ENCODE data around the gene CCL17. TPM values are rescaled to one million over a fixed set of nuclear protein-coding genes. Genes with fewer than 3 reads are reported as not detected.

CCL17 gene
- not detected in 2 replicates for total RNA-seq
- long read RNA-seq = 0 reads

DNA sequence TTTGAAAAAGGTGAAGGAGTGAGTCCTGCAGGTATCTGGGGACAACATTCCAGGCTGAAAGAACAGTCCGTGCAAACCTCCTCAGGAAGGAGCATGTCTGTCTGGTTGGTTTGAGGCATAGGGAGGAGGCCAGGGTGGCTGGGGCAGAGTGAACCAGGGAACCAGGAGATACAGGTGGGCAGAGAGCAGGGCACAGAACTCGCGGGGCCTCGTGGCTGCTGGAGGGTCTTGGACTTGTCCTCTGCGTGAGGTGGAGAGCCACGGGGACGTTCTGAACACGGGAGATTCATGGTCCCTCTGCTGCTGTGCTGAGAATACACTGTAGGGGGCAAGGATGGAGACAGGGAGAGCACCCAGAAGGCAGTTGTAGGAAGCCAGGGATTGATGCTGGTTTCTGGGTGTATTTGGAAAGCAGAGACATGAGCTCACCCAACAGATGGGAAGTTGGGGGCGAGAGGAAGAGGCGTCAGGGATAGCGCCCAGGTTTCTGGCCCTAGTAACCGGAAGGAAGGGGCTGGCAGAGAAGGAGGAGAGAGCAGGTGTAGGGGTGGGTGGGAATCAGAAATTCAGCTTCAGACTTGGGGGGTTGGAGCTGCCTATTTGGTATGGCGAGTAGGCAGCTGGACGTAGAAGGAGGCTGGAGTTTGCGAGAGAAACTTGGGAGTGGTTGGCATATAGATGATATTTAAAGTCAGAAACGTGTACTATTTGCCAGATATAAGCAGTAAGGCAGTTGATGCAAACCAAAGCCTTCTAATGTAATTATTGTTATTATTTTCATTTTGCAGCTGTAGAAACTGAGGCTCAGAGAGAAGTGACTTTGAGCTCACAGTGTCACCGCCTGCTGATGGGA, at the start of gene CCL17:
Gene CCL17, plus strand, starts transcription at position 803 of the 853 bp plus-strand sequence. CDS start 9,166 bp downstream, outside the sequence.
- Mint-ChIP-seq H3K36me3 (ENCODE audit: insufficient read depth) (no peaks in the 10 kb centered on the region), H3K4me1 (ENCODE audit: low read depth) (no peaks in the 10 kb centered on the region), H3K9me3 (ENCODE audit: low read depth) (no peaks in the 10 kb centered on the region), H3K27me3 (peaks cover 22% of the 10 kb centered on the region), H3K27ac (no peak within 1 kb of the TSS), H3K4me3 (ENCODE audit: low read depth) (no peak within 1 kb of the TSS)
- TF ChIP-seq, protein P1, sequence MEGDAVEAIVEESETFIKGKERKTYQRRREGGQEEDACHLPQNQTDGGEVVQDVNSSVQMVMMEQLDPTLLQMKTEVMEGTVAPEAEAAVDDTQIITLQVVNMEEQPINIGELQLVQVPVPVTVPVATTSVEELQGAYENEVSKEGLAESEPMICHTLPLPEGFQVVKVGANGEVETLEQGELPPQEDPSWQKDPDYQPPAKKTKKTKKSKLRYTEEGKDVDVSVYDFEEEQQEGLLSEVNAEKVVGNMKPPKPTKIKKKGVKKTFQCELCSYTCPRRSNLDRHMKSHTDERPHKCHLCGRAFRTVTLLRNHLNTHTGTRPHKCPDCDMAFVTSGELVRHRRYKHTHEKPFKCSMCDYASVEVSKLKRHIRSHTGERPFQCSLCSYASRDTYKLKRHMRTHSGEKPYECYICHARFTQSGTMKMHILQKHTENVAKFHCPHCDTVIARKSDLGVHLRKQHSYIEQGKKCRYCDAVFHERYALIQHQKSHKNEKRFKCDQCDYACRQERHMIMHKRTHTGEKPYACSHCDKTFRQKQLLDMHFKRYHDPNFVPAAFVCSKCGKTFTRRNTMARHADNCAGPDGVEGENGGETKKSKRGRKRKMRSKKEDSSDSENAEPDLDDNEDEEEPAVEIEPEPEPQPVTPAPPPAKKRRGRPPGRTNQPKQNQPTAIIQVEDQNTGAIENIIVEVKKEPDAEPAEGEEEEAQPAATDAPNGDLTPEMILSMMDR (IDR thresholded peaks at IDR 0.05; ENCODE audit: unreplicated experiment) = no peak
- no peak for DNase-seq (ENCODE audit: low spot score, unreplicated experiment)

- H3K36me3 Mint-ChIP-seq (ENCODE audit: insufficient read depth) = no peaks in the 10 kb centered on the region
- H3K27ac Mint-ChIP-seq = no peak overlapping the region
- TF ChIP-seq, protein P1 (IDR thresholded peaks at IDR 0.05; ENCODE audit: unreplicated experiment) = no peak
- no peak overlapping the region for H3K4me3 Mint-ChIP-seq (ENCODE audit: low read depth)
- H3K9me3 Mint-ChIP-seq (ENCODE audit: low read depth) = no peaks in the 10 kb centered on the region
- H3K27me3 Mint-ChIP-seq = peaks cover 10% of the 10 kb centered on the region
- no peaks in the 10 kb centered on the region for H3K4me1 Mint-ChIP-seq (ENCODE audit: low read depth)
- no peak for DNase-seq (ENCODE audit: low spot score, unreplicated experiment)
Observed at GRCh38 chr16:57355898-57356414, 48.6 kb upstream of the CCL17 start.

- Mint-ChIP-seq H3K27ac (no peak overlapping the region), H3K9me3 (ENCODE audit: low read depth) (no peaks in the 10 kb centered on the region), H3K4me3 (ENCODE audit: low read depth) (no peak overlapping the region), H3K27me3 (peaks cover 10% of the 10 kb centered on the region), H3K4me1 (ENCODE audit: low read depth) (no peaks in the 10 kb centered on the region), H3K36me3 (ENCODE audit: insufficient read depth) (no peaks in the 10 kb centered on the region)
- no peak for DNase-seq (ENCODE audit: low spot score, unreplicated experiment)
- TF ChIP-seq, protein P1 (IDR thresholded peaks at IDR 0.05; ENCODE audit: unreplicated experiment) = no peak
Observed at GRCh38 chr16:57356547-57356946, 48.0 kb upstream of the CCL17 start.

GRCh38 chr16:57357330-57358085, 47.1 kb upstream of the CCL17 start:
- TF ChIP-seq, protein P1 (IDR thresholded peaks at IDR 0.05; ENCODE audit: unreplicated experiment) = no peak
- no peak overlapping the region for H3K27ac Mint-ChIP-seq

DNA sequence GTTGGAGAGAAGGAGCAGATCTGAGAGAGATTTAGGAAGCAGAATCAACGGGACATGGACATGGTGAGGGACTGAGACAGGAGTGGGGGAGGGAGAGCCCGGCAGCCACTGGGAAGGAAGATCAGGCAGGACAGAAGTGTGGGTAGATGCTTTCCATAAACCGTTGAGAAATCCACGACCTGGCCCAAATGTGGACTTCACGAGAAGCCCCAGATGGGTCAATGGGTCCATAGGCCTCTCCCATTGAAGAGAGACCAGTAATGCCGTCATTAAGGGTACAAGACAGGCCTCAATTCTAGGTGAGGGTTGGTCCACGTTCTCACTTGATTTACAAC, 46.5 kb upstream of the CCL17 start:
- no peaks in the 10 kb centered on the region for H3K9me3 Mint-ChIP-seq (ENCODE audit: low read depth)
- peaks cover 4% of the 10 kb centered on the region for H3K27me3 Mint-ChIP-seq
- TF ChIP-seq, protein P1 (IDR thresholded peaks at IDR 0.05; ENCODE audit: unreplicated experiment) = no peak
- H3K4me1 Mint-ChIP-seq (ENCODE audit: low read depth) = no peaks in the 10 kb centered on the region
- H3K27ac Mint-ChIP-seq = no peak overlapping the region
- DNase-seq (ENCODE audit: low spot score, unreplicated experiment) = no peak
- H3K4me3 Mint-ChIP-seq (ENCODE audit: low read depth) = no peak overlapping the region
- H3K36me3 Mint-ChIP-seq (ENCODE audit: insufficient read depth) = no peaks in the 10 kb centered on the region

More at GRCh38 chr16:57357330-57358085, 47.1 kb upstream of the CCL17 start:
- H3K36me3 Mint-ChIP-seq (ENCODE audit: insufficient read depth) = no peaks in the 10 kb centered on the region
- H3K9me3 Mint-ChIP-seq (ENCODE audit: low read depth) = no peaks in the 10 kb centered on the region
- no peak for DNase-seq (ENCODE audit: low spot score, unreplicated experiment)
- no peaks in the 10 kb centered on the region for H3K4me1 Mint-ChIP-seq (ENCODE audit: low read depth)
- no peak overlapping the region for H3K4me3 Mint-ChIP-seq (ENCODE audit: low read depth)
- peaks cover 4% of the 10 kb centered on the region for H3K27me3 Mint-ChIP-seq
